SK-N-SH treated with all-trans-retinoic acid at 6 μM for 48 hours (cell line): ENCODE data around the gene RPUSD4.

Experiments
- ARNTL ChIP-seq: fragments of 450-650 bp; formaldehyde crosslinking; IDR thresholded peaks from 2 replicates; pipeline ENCODE4 v1.5.0; 2020; ENCODE audit warnings: low read depth, mild to moderate bottlenecking, moderate library complexity, borderline replicate concordance
- CSDC2 ChIP-seq: fragments of 250-450 bp; sonication (Bioruptor Pico); IDR thresholded peaks from 2 replicates; pipeline ENCODE4 v1.5.0; 2020; ENCODE audit warnings: mild to moderate bottlenecking, moderate library complexity
- GLIS3 ChIP-seq: fragments of 250-450 bp; sonication (Bioruptor Pico); IDR thresholded peaks from 2 replicates; pipeline ENCODE4 v1.5.0; 2020; ENCODE audit warnings: mild to moderate bottlenecking, moderate library complexity
- ISL1 ChIP-seq: fragments of 250-450 bp; sonication (Bioruptor Pico); IDR thresholded peaks from 2 replicates; pipeline ENCODE4 v2.1.2; 2022; ENCODE audit warnings: mild to moderate bottlenecking, moderate library complexity
- RARB ChIP-seq: fragments of 250-450 bp; sonication (Bioruptor Pico); IDR thresholded peaks from 2 replicates; pipeline ENCODE4 v1.8.0; 2021; ENCODE audit warnings: mild to moderate bottlenecking, moderate library complexity
- SNAI2 ChIP-seq: fragments of 250-450 bp; sonication (Bioruptor Pico); IDR thresholded peaks from 2 replicates; pipeline ENCODE4 v1.5.0; 2020; ENCODE audit warnings: mild to moderate bottlenecking, moderate library complexity
- TOX ChIP-seq: fragments of 250-450 bp; sonication (Bioruptor Pico); IDR thresholded peaks from 2 replicates; pipeline ENCODE4 v1.8.0; 2021; ENCODE audit warnings: mild to moderate bottlenecking, moderate library complexity, borderline replicate concordance
- ZFP3 ChIP-seq: fragments of 250-450 bp; sonication (Bioruptor Pico); IDR thresholded peaks from 2 replicates; pipeline ENCODE4 v1.5.0; 2020; ENCODE audit warnings: mild to moderate bottlenecking, moderate library complexity
- ZFP30 ChIP-seq: fragments of 450-650 bp; formaldehyde crosslinking; IDR thresholded peaks from 2 replicates; pipeline ENCODE4 v1.5.0; 2022; ENCODE audit warnings: mild to moderate bottlenecking, moderate library complexity
- TF ChIP-seq, protein P1 (sequence below): fragments of 250-450 bp; sonication (Bioruptor Pico); IDR thresholded peaks from 2 replicates; pipeline ENCODE4 v1.8.0; 2020; ENCODE audit warnings: mild to moderate bottlenecking, moderate library complexity, borderline replicate concordance
- TF ChIP-seq, protein P2 (sequence below): fragments of 250-450 bp; sonication (Bioruptor Pico); IDR thresholded peaks from 2 replicates; pipeline ENCODE4 v1.8.0; 2021; ENCODE audit warnings: low read depth, mild to moderate bottlenecking, moderate library complexity, borderline replicate concordance
- TF ChIP-seq, protein P3 (sequence below): fragments of 250-450 bp; sonication (Bioruptor Pico); IDR thresholded peaks from 2 replicates; pipeline ENCODE4 v1.5.1; 2020; ENCODE audit warnings: low read depth, mild to moderate bottlenecking, moderate library complexity
- TF ChIP-seq, protein P4 (sequence below): fragments of 250-450 bp; sonication (Bioruptor Pico); IDR thresholded peaks from 2 replicates; pipeline ENCODE4 v1.5.1; 2021; ENCODE audit warnings: mild to moderate bottlenecking, moderate library complexity

DNA sequence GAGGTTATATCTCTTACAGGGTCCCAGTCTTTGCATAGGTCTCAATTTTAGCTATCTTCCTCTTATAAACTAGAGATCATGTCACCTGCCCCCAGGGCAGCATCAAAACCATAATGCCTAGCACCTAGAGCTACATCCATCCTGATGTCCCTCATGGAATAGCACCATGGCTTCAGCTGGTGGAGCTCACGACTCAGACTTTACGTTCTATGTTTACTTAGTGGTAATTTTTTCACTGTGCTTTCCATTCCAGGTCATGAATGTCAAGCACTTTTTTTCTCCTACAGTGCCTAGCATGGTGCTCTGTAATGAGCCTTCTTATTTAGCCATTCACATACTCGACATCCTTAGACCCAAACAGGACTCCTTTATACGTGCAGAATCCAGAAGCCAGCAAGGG is 58.4 kb downstream of the RPUSD4 start:
- TF ChIP-seq GLIS3 (CRISPR knock-in tag): no peak
- no peak for TF ChIP-seq ZFP3 (CRISPR knock-in tag)
- TF ChIP-seq SNAI2: no peak
- TF ChIP-seq, protein P1, sequence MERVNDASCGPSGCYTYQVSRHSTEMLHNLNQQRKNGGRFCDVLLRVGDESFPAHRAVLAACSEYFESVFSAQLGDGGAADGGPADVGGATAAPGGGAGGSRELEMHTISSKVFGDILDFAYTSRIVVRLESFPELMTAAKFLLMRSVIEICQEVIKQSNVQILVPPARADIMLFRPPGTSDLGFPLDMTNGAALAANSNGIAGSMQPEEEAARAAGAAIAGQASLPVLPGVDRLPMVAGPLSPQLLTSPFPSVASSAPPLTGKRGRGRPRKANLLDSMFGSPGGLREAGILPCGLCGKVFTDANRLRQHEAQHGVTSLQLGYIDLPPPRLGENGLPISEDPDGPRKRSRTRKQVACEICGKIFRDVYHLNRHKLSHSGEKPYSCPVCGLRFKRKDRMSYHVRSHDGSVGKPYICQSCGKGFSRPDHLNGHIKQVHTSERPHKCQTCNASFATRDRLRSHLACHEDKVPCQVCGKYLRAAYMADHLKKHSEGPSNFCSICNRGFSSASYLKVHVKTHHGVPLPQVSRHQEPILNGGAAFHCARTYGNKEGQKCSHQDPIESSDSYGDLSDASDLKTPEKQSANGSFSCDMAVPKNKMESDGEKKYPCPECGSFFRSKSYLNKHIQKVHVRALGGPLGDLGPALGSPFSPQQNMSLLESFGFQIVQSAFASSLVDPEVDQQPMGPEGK: no peak
- TF ChIP-seq RARB (CRISPR knock-in tag): no peak
- TF ChIP-seq ZFP30 (CRISPR knock-in tag): no peak
- no peak for TF ChIP-seq TOX (CRISPR knock-in tag)
- TF ChIP-seq, protein P2, sequence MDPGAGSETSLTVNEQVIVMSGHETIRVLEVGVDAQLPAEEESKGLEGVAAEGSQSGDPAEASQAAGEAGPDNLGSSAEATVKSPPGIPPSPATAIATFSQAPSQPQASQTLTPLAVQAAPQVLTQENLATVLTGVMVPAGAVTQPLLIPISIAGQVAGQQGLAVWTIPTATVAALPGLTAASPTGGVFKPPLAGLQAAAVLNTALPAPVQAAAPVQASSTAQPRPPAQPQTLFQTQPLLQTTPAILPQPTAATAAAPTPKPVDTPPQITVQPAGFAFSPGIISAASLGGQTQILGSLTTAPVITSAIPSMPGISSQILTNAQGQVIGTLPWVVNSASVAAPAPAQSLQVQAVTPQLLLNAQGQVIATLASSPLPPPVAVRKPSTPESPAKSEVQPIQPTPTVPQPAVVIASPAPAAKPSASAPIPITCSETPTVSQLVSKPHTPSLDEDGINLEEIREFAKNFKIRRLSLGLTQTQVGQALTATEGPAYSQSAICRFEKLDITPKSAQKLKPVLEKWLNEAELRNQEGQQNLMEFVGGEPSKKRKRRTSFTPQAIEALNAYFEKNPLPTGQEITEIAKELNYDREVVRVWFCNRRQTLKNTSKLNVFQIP (CRISPR knock-in tag): no peak
- TF ChIP-seq, protein P3, sequence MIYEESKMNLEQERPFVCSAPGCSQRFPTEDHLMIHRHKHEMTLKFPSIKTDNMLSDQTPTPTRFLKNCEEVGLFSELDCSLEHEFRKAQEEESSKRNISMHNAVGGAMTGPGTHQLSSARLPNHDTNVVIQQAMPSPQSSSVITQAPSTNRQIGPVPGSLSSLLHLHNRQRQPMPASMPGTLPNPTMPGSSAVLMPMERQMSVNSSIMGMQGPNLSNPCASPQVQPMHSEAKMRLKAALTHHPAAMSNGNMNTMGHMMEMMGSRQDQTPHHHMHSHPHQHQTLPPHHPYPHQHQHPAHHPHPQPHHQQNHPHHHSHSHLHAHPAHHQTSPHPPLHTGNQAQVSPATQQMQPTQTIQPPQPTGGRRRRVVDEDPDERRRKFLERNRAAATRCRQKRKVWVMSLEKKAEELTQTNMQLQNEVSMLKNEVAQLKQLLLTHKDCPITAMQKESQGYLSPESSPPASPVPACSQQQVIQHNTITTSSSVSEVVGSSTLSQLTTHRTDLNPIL (CRISPR knock-in tag): no peak
- TF ChIP-seq, protein P4, sequence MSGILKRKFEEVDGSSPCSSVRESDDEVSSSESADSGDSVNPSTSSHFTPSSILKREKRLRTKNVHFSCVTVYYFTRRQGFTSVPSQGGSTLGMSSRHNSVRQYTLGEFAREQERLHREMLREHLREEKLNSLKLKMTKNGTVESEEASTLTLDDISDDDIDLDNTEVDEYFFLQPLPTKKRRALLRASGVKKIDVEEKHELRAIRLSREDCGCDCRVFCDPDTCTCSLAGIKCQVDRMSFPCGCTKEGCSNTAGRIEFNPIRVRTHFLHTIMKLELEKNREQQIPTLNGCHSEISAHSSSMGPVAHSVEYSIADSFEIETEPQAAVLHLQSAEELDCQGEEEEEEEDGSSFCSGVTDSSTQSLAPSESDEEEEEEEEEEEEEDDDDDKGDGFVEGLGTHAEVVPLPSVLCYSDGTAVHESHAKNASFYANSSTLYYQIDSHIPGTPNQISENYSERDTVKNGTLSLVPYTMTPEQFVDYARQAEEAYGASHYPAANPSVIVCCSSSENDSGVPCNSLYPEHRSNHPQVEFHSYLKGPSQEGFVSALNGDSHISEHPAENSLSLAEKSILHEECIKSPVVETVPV: no peak
- TF ChIP-seq ARNTL (CRISPR knock-in tag): no peak
- no peak for TF ChIP-seq ISL1 (CRISPR knock-in tag)
- TF ChIP-seq CSDC2 (CRISPR knock-in tag): no peak
